HG03280 (cell line): ENCODE results near the gene NPAS1.
"Not testable (repeated sequence)": the region's sequence is repeated elsewhere in the genome, so short reads cannot be mapped to it uniquely, and the experiment has no call there.

Source experiments
- ATAC-seq: cut with Tn5 transposase; IDR thresholded peaks from one replicate; pipeline ENCODE4 v1.9.1; 2021; ENCODE audit warnings: mild to moderate bottlenecking, moderate library complexity; ENCODE audit not compliant: unreplicated experiment

NPAS1 gene

GRCh38 chr19:46988614-46989230, 30.9 kb upstream of the NPAS1 start:
- ATAC-seq: no peak

DNA sequence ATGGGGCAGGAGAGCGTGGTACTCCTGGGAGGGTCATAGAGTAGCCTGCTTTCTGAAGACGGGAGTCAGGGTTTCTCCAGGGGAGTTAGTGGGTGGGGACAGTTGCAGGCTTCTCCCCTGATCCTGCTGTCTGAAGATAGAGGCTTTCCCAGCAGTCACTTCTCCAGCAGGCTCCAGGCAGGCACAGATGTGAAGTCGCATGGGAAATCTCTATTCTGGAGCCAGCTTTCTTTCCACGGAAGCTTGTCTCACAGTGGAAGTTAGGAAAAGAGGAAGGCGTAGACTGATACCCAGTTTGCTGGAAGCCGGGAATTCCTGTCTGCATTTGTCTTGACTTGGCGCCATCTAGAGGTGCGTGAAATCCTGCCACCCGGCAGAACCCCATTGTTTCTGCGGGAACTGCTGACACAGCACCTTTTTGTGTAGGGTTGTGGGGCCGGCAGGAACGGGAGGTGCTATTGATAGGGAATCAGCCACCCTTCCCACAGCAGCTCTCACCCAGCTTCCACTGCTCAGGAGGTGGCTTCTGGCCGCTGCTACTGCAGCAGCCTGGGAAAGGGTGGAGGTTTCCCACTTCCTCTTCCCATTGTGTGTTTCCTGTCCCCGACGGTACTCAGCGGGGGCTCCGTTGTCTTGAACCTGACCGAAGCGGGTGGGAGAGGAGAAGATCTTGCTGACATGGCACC, 28.5 kb upstream of the NPAS1 start:
- no peak for ATAC-seq

DNA sequence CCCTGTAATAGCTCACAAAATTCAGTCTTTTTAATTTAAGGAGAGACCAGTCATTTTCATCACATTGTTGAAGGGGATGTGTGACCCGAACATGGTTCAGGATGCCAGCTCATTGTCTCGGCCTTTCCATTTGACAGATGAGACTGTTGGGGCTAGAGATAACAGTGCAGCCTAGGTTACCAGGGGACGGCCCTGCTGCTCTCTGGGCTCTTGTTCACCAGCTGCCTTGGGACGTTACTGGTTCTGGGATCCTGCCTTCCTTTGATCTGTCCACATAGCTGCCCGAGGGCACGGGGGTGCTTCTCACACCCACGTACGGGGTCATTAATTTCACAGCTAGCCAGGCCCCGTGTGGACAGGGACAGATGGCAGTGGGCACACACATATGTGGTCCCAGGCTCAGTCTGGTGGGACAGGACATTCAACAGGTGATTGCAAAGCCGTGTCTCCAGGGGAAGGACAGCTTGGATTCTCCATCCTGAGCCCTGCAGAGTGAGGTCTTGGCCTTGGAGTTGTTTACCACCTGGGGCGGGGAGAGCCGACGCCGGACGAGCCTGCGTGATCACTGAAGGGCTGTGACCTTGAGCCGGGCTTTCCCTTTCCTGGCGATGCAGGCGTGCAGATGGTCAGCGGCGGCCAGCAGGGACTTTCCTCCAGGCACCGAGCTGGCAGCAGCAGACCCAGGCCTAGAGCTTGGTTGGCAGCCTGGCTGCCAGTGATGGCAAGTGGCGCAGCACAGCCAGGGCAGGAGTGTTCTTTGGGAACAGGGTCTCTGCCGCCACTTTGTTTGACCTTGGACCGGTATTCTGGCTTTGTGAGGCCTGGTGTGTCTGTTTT, 26.7 kb upstream of the NPAS1 start:
- ATAC-seq: no peak

DNA sequence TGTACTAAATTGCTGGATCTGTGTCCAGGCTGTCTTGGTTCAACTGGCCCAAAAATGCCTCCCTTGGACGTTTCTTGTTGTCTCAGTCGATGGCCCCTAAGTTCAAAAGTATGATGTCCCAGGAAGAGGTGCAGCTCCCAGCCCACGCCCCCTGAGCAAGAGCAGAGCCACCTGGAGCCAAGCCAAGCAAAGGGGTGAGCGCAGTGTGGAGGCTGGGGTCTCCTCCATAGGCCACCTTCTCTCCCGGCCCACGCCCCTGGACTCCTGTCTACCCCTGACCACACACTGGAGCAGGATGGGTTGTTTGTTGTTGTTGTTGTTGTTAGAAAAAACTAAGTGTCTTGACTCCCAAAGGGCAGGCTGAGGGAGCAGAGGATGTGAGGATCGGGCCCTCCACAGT, 26.0 kb upstream of the NPAS1 start:
- no peak for ATAC-seq

GRCh38 chr19:46994141-46994686, 25.4 kb upstream of the NPAS1 start:
- ATAC-seq: no peak

DNA sequence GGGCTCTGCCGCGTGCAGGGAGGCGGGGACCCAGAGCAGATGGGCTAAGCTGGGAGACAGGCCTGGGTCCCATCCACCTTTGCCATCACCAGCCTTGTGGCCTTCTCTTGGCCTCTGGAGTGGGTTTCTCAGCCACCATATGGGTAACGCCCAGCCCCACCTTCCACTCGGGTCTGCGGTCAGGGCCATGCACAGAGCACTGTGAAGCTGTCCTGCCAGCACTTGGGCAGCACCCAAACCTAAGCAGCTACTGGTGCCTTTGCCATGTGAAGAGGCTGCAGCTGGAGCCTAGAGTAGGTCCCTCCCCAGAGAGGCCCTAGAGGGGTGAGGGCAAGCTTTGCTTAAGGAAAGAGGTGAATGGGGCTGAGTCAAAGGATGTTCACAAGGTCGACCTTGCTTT, 24.1 kb upstream of the NPAS1 start:
- no peak for ATAC-seq

DNA sequence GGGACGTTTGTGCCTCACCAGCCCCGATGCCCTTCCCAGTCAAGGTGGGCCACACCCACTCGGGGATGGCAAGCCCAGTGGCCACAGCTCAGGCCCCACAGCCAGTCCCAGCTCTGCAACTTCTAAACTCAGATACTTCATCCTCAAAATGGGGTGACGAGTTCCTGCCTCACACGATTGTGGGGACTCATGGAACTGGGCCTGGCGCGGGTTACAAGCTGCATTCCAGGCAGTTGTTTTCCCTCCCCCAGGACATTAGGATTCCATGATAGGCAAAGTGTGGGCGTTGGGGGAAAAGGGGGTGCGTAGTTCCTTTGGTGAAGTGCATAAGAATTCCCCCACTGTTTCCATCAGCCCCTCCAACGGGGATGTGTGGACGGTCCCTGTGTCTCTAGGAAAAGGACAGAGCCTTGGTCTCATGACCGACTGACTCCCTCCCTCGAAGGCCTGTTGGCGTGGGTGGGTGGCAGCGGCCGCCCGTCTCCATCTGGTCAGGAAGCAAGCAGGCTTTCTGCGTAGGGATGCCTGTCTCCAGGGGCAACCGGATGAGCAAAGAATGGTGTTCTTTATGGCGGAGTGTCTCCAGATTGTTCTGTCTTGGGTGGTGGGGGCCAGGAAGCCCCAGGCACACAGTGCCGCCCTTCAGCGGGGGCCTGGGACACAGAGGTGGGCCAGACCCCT, 21.1 kb upstream of the NPAS1 start:
- ATAC-seq: no peak

DNA sequence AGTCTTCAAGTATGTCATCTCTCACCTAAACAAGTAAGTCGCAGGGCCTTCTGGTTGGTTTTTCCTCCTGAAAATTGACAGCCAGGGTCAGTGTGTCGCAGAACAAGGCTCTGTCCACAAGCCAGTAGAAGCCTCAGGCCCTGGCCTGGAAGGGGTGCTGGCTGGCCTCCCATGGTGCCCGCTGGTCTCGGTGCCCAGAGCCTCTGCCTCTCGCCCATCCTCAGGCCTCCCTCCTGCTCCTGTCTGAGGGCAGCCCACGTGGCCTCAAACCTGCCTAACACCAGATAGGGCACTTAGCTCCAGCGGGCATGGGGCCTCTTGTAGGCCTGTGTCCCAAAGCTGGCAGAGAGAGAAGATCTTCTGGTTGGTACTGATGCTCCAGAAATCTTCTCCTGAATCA, 20.3 kb upstream of the NPAS1 start:
- no peak for ATAC-seq

- no peak for ATAC-seq
These were observed 19.8 kb upstream of the NPAS1 start for GRCh38 chr19:46999878-47000277.

DNA sequence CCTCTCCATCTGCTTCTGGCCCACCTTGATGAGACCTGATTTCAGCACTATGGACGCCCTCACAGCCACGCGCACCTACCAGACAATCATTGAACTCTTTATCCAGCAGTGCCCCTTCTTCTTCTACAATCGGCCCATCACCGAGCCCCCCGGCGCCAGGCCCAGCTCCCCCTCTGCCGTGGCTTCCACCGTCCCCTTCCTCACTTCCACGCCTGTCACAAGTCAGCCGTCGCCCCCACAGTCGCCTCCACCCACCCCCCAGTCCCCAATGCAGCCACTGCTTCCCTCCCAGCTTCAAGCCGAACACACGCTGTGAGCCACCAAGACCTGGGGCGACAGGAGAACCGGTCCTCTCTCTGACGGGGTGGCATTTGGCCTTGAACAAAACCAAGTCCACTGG, 19.3 kb upstream of the NPAS1 start:
- no peak for ATAC-seq

GRCh38 chr19:47001584-47001983, 18.1 kb upstream of the NPAS1 start:
- no peak for ATAC-seq

DNA sequence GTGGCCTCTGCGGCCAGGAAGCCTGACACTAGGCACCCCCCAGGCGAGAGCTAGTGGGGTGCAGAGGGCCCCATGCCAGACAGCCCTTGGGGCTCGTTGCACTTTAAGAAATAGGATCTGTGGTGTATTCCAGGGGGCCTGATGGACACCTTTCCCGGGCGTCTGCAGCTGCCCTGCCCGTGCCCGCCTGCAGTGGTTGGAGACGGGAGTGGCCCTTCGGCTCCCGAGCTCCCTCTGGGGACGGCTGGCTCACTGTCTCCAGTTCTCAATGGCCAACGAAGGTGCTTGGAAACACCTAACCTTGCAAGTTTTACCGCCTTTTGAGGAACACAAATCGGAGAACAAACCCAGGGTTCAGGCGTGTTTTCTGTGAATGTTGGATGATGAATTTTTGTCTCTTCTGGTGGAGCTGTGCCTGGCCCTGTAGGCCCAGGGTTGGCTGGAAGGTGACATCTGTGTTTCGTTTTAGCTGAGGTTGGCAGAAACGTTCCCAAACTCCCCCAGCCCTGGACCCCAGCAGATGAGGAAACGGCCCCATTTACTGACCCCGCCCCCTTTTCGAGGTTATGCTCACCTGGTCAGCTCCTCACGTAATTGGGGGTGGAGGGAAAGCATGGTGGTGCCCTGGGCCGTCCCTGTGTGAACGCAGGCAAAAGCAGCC, 17.4 kb upstream of the NPAS1 start:
- no peak for ATAC-seq

DNA sequence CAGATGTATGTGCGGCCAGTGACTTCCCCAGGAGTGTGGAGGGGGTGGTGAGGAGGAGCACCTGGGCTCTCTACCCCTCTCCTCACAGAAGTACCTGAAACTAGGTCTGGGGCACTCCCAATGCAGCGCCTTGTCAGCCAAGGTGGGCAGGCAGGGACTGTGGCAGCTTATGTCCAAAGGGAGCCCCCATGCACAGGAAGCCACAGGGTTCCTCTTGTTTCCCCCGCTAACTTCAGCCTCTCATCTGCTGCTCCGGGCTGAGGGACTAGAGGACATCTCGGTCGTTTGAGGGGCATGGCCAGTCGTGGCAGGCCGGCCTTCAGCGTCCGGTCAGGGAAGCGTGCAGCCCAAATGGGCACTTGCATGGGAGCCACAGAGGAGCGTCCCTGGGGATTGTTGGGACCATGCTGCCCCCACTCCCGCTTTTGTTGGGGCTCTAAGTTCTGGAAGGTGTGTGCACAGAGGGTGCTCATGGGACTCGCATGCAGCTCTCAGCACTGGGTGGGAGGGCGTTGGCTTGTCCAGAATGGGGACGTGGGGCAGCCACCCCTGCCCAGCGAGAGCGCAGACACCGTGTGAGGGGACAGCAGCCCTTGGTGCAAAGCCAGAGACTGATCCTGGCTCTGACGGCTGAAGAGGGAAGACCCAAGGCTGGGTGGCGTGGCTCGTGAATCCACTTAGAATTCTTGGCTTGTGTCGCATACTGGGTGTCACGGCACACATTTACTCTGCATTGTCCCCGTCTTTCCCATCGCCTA, 16.6 kb upstream of the NPAS1 start:
- no peak for ATAC-seq

DNA sequence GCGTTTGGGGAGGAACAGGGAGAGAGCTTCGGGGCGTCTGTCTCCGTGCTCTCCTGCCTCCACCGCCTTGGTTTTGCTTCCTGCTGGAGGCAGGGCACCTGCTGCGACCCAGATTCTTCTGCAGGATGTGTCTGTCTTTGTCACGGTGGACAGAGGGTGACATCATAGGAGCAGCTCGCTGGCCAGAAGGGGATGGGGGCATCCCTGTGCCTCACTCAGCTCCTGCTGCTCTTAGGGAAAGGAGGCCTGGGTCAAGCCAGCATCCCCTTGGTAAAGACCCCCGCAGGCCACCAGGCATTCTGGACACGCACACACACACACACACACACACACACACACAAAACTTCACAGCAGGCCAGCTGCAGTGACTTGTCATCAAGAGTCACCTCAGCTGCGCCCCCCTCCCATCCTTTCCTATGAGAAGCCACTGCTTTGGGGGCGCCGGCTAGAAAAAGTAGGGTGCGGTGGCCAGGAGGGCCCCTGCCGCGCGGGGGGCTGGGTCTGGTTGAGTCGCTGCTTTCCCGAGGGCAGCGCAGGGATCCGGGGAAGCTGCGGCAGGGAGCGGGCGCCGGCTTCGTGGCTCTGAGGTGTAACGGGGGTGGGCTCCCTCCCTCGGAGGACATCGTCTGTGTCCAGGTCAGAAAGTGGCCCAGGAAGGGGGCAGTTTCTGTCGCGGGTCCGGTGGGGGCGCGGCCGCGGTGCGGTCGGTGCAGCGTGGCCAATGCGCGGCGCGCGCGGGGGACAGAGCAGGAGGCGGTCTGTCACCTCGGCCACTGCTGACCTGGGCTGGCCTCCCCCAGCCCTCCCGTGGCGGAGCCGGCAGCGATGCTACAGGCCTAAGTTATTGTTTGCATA, 15.8 kb upstream of the NPAS1 start:
- no peak for ATAC-seq

DNA sequence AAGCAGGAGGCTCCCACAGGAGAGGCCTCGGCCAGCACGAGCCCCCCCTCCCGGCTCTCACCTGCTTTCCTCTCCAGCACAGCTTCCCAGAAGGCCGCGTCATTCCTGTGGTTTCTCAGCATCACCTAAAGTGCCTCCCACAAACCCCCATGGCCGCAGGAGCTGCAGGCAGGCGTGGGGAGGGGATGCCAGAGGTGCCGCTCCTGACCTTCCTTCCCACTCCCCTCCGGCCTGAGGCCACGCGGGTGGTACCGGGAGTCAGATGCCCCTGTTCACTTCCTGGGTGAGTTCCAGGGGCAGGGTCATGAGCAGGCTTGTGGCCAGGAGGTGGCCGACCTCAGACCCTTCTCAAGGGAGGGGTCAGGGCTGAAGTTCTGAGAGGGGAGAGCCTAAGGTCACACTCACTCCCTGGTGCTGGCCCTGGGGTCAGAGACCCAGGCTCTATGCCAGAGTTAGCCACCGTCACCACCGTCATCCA, 14.4 kb upstream of the NPAS1 start:
- ATAC-seq: no peak

DNA sequence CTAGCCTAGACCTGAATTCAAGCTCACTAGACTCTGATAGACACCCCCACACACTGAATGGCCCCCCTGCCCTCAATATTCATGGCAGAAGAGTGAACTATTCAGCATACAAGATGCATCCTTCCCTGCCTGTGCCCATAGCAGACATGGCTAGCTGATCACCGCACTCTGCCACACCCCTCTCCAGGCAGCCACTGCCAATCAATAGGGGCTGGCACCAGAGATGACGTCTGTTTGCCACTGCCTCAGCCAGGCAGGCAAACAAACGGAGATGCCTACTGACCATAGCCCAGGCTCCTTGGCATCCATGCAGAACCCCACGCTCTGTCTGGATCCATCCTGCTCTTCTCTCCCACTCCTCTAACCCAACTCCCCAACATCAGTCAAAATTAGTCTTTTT, 13.8 kb upstream of the NPAS1 start:
- ATAC-seq: no peak

DNA sequence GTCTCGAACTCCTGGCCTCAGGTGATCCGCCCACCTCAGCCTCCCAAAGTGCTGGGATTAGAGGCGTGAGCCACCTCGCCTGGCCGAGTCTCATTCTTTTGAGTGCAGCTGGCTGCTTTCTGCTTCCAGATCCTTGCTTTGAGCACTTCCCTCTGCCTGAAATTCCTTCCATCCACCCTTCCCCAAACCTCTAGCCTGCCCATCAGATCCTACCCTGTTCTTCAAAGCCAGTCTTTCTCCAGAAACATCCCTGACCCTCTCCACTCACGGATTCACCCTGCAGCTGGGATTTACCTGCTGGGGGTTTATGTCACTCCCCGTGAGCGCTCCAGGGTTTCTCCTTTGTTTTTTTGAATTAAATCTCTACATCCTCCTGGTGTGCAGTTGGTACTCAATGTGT, 13.1 kb upstream of the NPAS1 start:
- ATAC-seq: no peak

- ATAC-seq: not testable (repeated sequence)
These were observed 9.1 kb upstream of the NPAS1 start for GRCh38 chr19:47010549-47010948.

DNA sequence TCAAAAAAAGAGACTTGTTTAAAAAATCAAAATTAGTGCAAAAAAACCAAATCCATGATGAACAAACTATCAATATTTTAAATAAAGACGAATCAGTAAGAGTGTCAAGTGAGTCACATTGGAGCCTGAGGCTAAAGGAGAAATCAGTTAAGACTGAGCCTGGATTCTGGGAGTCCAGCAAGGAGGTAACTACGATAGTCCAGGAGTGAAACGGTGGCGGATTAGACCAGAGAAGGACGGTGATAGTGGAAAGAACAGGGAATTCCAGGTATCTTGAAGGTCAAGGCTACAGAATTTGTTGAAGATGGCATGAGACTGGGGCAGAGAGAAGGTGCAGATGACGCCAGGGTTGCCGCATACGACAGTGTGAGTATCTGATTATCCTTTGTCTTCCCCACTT, 7.0 kb upstream of the NPAS1 start:
- no peak for ATAC-seq
